GM13977 (cell line): ENCODE data around the gene SFMBT2.

Source experiments
- DNase-seq: peaks from one replicate; pipeline ENCODE4 v3.0.0; 2012; ENCODE audit warnings: low spot score
- in situ Hi-C: fragments of 300-500 bp; cut with MboI; formaldehyde crosslinking; loops from one replicate; pipeline ENCODE4 v1.12.0; 2022; ENCODE audit warnings: low sequenced_read_pairs, low pct_unique_long_range_greater_than_20kb, mixed read lengths, inconsistent platforms; ENCODE audit not compliant: unreplicated experiment
- TF ChIP-seq, protein P1 (sequence below): IDR thresholded peaks from 2 replicates; pipeline ENCODE4 v1.5.1; 2012; ENCODE audit warnings: mild to moderate bottlenecking, control low read depth; ENCODE audit not compliant: insufficient read depth; ENCODE audit errors: extremely low read depth, missing control alignments

The SFMBT2 gene

GRCh38 chr10:7277432-7277831 is 133.4 kb downstream of the SFMBT2 start:
- in situ Hi-C loops: no loop called here
- DNase-seq: no peak
- TF ChIP-seq, protein P1, sequence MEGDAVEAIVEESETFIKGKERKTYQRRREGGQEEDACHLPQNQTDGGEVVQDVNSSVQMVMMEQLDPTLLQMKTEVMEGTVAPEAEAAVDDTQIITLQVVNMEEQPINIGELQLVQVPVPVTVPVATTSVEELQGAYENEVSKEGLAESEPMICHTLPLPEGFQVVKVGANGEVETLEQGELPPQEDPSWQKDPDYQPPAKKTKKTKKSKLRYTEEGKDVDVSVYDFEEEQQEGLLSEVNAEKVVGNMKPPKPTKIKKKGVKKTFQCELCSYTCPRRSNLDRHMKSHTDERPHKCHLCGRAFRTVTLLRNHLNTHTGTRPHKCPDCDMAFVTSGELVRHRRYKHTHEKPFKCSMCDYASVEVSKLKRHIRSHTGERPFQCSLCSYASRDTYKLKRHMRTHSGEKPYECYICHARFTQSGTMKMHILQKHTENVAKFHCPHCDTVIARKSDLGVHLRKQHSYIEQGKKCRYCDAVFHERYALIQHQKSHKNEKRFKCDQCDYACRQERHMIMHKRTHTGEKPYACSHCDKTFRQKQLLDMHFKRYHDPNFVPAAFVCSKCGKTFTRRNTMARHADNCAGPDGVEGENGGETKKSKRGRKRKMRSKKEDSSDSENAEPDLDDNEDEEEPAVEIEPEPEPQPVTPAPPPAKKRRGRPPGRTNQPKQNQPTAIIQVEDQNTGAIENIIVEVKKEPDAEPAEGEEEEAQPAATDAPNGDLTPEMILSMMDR: no peak

GRCh38 chr10:7275761-7276440 is 134.9 kb downstream of the SFMBT2 start:
- TF ChIP-seq, protein P1: no peak
- no peak for DNase-seq
- in situ Hi-C loops: no loop called here

GRCh38 chr10:7274293-7274692 is 136.5 kb downstream of the SFMBT2 start:
- TF ChIP-seq, protein P1: no peak

GRCh38 chr10:7272008-7272407 is 138.8 kb downstream of the SFMBT2 start:
- TF ChIP-seq, protein P1: no peak
- no peak for DNase-seq
- in situ Hi-C loops: no loop called here

More at GRCh38 chr10:7274293-7274692, 136.5 kb downstream of the SFMBT2 start:
- DNase-seq: no peak
- in situ Hi-C loops: no loop called here

- in situ Hi-C loops: no loop called here
- DNase-seq: no peak
- TF ChIP-seq, protein P1: no peak
Measured at GRCh38 chr10:7269988-7270387, 140.8 kb downstream of the SFMBT2 start.

GRCh38 chr10:7267142-7267541 is 143.7 kb downstream of the SFMBT2 start:
- DNase-seq: no peak
- in situ Hi-C loops: no loop called here
- TF ChIP-seq, protein P1: no peak
